Ammon's horn (tissue), 1 donor: ENCODE results near the gene RTRAF.

Experiments
- DNase-seq: peaks from one replicate; pipeline ENCODE4 v3.0.0-alpha.2; 2016; ENCODE audit warnings: low spot score

Gene RTRAF

GRCh38 chr14:51989293-51990234 lies at the start of gene RTRAF:
Gene RTRAF, plus strand, starts transcription at chr14:51989546. Its CDS starts 94 bp downstream, at chr14:51989640.
- peak; percentile 97 for DNase-seq

- no peak for DNase-seq
Measured at GRCh38 chr14:51939755-51940301, 49.5 kb upstream of the RTRAF start.

DNA sequence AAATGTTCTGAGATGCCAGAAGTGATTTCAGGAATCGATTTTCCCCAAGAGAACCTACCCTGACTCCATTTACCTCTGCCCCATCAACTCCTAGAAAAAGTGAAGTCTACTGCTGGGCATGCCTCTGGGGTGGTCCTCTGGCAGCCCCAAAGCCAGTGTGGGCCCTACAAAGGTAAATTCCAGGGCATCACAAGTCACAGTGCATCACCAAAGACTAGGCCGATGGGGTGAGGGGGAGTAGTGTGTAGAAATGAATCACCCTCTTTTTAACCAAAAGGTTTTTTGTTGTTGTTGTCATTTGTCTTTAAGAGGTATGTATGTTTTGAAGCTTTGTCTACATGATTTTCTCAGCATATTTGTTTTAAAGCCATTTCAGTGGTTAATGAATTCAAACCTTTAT lies 46.4 kb upstream of the RTRAF start:
- no peak for DNase-seq

DNA sequence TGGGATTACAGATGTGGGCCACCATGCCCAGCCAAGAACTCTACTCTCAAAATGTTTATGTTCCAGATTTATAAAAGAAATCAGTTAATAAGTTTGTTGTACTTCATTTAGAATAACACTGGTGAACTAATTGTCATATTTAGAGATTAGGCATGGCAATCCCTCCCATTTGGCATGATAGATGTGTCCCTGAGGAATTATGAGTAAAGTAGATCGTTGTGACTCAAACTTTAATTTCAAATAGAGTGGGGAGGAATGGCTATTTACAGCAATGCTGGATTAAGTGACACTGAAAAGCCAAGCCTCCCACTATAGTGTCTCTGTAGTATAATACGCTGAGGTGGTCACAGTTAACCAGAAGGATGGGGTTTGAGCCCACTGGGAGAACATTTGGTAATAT lies 39.3 kb upstream of the RTRAF start:
- DNase-seq = no peak

- DNase-seq = no peak
Measured at GRCh38 chr14:51951656-51952055, 37.7 kb upstream of the RTRAF start.

DNA sequence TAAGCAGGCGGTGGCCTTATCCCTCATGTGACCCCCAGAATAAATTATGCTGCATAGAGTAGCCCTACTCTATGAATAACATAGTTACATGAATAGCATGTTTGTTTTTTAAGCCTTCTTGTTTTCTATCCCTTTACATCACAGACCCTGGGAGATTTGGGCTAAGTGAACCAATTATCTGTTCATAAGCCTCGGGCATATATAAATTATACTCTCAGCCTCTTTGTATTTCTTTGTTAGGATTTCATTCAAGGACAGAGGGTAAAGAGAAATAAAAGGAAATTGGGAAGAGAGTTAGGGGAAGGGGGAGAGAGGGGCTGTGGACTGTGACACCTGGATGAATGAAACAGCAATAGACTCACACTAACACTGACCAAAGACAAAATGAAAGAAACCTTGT lies 35.3 kb upstream of the RTRAF start:
- DNase-seq = no peak

GRCh38 chr14:51954657-51955056 lies 34.7 kb upstream of the RTRAF start:
- DNase-seq = no peak

- no peak for DNase-seq
Measured at GRCh38 chr14:51957950-51958349, 31.4 kb upstream of the RTRAF start.

DNA sequence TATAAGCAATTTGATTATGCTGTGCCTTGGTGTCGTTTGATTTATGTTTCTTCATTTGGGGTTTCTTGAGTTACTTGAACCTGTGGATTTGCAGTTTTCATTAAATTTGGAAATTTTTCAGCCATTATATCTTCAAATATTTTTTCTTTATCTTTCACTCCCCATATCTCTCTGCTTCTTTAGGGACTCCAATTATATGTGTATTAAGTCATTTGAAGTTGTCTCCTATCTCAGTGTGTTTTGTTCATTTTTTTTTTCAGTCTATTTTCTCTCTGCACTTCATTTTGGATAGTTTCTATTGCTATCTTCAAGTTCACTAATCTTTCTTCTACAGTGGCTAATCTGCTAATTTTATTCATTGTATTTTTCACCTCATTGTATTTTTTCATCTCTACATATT lies 29.4 kb upstream of the RTRAF start:
- no peak for DNase-seq

DNA sequence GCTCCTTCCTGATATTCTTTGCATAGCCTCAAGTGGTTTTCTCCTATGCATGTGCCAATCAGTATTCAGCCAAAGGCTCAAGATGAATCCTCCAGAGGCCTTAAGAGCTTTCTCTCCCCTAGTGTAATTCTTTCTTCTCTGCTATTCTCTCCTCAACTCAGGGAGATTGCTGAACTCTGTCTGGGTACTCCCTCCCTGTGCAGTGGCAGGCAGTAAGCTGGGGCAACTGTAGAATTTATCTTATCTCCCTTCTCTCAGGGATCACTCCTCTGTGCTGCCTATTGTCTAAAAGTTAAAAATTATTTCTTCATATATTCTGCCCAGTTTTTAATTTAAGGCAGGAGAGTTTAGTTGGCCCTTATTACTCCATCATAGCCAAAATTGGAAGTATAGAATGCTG lies 28.5 kb upstream of the RTRAF start:
- DNase-seq = no peak

- no peak for DNase-seq
Measured at GRCh38 chr14:51962711-51963110, 26.6 kb upstream of the RTRAF start.

DNA sequence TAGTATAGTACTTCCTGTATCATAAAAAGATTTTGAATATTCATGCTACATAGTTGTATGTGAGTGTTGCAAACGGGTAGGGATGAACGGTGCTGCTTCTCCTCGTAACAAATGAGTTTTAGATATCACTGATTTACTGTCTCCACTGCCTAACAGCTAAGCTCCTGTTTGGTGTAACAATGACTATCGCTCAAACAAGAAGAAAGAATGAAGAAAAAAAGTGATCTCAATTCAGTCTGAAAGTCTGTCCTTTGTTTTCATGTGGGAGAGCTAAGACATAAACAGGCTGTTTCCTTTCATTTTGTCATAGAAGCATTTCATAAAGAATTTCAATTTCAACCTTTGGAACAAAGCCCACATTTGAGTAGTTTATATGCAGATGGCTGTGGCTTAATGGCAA lies 26.1 kb upstream of the RTRAF start:
- peak; percentile 25 for DNase-seq

GRCh38 chr14:51967521-51967920 lies 21.8 kb upstream of the RTRAF start:
- DNase-seq = no peak

- DNase-seq = no peak
Measured at GRCh38 chr14:51969852-51970540, 19.4 kb upstream of the RTRAF start.

GRCh38 chr14:51972566-51972965 lies 16.8 kb upstream of the RTRAF start:
- no peak for DNase-seq

- DNase-seq = no peak
Measured at GRCh38 chr14:51977075-51977474, 12.3 kb upstream of the RTRAF start.

- DNase-seq = no peak
Measured at GRCh38 chr14:51978681-51979085, 10.7 kb upstream of the RTRAF start.

DNA sequence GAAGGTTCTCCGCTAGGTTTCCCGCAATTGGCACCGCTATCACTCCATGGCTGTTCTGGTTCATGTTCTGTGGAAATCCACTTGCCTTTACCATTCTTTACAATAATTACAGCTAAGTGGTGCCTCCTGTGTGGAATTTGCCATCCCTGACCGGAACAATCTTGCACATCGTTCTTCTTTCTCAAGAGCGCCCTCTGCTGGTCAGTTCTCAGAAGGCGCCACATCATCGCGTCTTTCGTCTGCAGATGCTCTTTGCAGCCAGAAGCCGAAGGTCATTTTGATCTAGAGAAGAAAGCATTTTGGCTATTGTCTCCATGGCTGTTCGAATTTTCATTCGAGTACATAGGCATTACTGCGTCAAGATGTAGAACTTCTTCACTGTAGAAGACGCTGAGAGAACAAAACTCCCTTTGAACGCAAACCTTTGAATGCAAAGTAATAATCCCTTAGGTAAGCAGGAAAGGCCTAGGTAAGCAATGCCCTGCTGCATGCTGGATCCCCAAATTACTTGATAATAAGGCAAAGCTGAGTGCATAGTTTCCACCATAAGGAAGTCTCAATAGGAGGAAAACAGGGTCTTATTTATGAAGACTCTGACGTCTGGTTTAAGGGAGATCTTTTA lies 10.1 kb upstream of the RTRAF start:
- peak; percentile 92 for DNase-seq

- no peak for DNase-seq
Measured at GRCh38 chr14:51981218-51981854, 8.0 kb upstream of the RTRAF start.

GRCh38 chr14:51988221-51988620 lies 1.1 kb upstream of the RTRAF start:
- no peak for DNase-seq

- DNase-seq = no peak
Measured at GRCh38 chr14:51990488-51990887, 1.1 kb downstream of the RTRAF start.

GRCh38 chr14:51993285-51993920 lies 4.1 kb downstream of the RTRAF start:
- no peak for DNase-seq
